Ishikawa (cell line): ENCODE data around the gene PDE3A.

Experiments
- CEBPB ChIP-seq: IDR thresholded peaks from 2 replicates; pipeline ENCODE4 v1.6.1; 2012
- CREB1 ChIP-seq: IDR thresholded peaks from 2 replicates; pipeline ENCODE4 v1.6.1; 2012; ENCODE audit warnings: low read depth
- EGR1 ChIP-seq: IDR thresholded peaks from 2 replicates; pipeline ENCODE4 v1.6.1; 2012
- EP300 ChIP-seq: IDR thresholded peaks from 2 replicates; pipeline ENCODE4 v1.6.1; 2012; ENCODE audit warnings: borderline replicate concordance
- FOXM1 ChIP-seq: IDR thresholded peaks from 2 replicates; pipeline ENCODE4 v1.6.1; 2012; ENCODE audit warnings: low read depth, borderline replicate concordance
- NFIC ChIP-seq: IDR thresholded peaks from 2 replicates; pipeline ENCODE4 v1.6.1; 2012
- RAD21 ChIP-seq: IDR thresholded peaks from 2 replicates; pipeline ENCODE4 v1.6.1; 2012; ENCODE audit warnings: low read depth
- REST ChIP-seq: IDR thresholded peaks from 2 replicates; pipeline ENCODE4 v1.6.1; 2012; ENCODE audit warnings: low read depth, mild to moderate bottlenecking
- TAF1 ChIP-seq: IDR thresholded peaks from 2 replicates; pipeline ENCODE4 v1.6.1; 2012; ENCODE audit warnings: low read depth, mild to moderate bottlenecking
- TCF12 ChIP-seq: IDR thresholded peaks from 2 replicates; pipeline ENCODE4 v1.6.1; 2012; ENCODE audit warnings: low read depth
- TEAD4 ChIP-seq: IDR thresholded peaks from 2 replicates; pipeline ENCODE4 v1.6.1; 2012
- USF1 ChIP-seq: IDR thresholded peaks from 2 replicates; pipeline ENCODE4 v1.6.1; 2012
- YY1 ChIP-seq: IDR thresholded peaks from 2 replicates; pipeline ENCODE4 v1.6.1; 2012; ENCODE audit warnings: low read depth
- ZBTB7A ChIP-seq: IDR thresholded peaks from 2 replicates; pipeline ENCODE4 v1.6.1; 2012; ENCODE audit warnings: low read depth
- TF ChIP-seq, protein P1 (sequence below): IDR thresholded peaks from 2 replicates; pipeline ENCODE4 v1.6.1; 2012

Gene PDE3A

DNA sequence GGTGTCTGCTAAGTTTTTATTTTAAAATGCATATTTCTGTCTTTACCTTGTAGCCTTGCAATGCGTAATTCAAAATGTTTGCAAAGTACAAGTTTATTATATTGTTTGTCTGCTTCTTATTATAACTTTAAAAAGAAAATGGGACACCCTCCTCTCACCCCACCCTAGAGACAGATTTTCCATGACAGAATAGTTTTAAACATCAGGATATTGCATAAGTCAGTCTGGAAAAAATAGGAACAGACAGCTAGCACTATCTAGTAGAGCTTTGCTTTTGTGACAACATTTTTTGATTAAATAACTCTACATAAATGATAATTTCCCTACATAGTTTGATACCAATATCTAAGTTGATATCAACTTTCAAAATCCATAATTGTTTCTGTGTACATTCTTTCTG, 71.3 kb downstream of the PDE3A start:
- TF ChIP-seq TCF12: no peak
- no peak for TF ChIP-seq TEAD4
- TF ChIP-seq FOXM1: no peak
- TF ChIP-seq TAF1: no peak
- no peak for TF ChIP-seq NFIC
- TF ChIP-seq REST: no peak
- TF ChIP-seq EP300: no peak

GRCh38 chr12:20440408-20440807, 72.1 kb downstream of the PDE3A start:
- no peak for TF ChIP-seq TEAD4
- no peak for TF ChIP-seq CREB1
- no peak for TF ChIP-seq EP300
- TF ChIP-seq ZBTB7A: no peak
- TF ChIP-seq RAD21: no peak

- no peak for TF ChIP-seq EGR1
- TF ChIP-seq, protein P1, sequence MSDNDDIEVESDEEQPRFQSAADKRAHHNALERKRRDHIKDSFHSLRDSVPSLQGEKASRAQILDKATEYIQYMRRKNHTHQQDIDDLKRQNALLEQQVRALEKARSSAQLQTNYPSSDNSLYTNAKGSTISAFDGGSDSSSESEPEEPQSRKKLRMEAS: no peak
- no peak for TF ChIP-seq USF1
- no peak for TF ChIP-seq RAD21
- TF ChIP-seq CEBPB: no peak
- TF ChIP-seq NFIC: no peak
- TF ChIP-seq YY1: no peak
- TF ChIP-seq FOXM1: no peak
- no peak for TF ChIP-seq TAF1
- no peak for TF ChIP-seq REST
- no peak for TF ChIP-seq TCF12
- no peak for TF ChIP-seq EP300
- TF ChIP-seq TEAD4: no peak
- TF ChIP-seq CREB1: no peak
- TF ChIP-seq ZBTB7A: no peak
Observed at GRCh38 chr12:20442322-20442721, 74.0 kb downstream of the PDE3A start.

GRCh38 chr12:20443255-20443654, 74.9 kb downstream of the PDE3A start:
- TF ChIP-seq CEBPB: no peak
- no peak for TF ChIP-seq RAD21
- no peak for TF ChIP-seq ZBTB7A
- no peak for TF ChIP-seq YY1
- no peak for TF ChIP-seq REST
- TF ChIP-seq USF1: no peak
- no peak for TF ChIP-seq TAF1
- TF ChIP-seq TCF12: no peak
- TF ChIP-seq, protein P1: no peak
- TF ChIP-seq EP300: no peak
- TF ChIP-seq CREB1: no peak
- no peak for TF ChIP-seq FOXM1
- TF ChIP-seq NFIC: no peak
- TF ChIP-seq EGR1: no peak
- TF ChIP-seq TEAD4: no peak

DNA sequence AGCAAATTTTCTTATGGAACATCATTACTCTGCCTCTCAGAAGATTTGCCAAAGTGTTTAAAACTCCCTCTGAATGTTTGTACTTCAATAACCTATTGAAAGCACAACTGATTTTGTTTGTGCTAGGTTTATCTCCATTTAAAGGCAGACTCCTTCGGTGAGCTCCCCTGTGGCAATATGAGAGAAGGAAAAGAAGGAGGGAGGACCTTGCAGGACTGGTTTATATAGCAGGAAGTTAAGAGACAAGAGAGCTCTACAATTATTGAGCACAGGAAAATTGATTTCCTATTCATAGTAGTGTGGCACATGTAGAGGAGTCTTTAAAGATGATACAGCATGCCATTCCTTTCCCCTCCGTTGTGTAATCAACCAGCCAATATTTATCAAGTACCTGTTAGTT, 75.5 kb downstream of the PDE3A start:
- TF ChIP-seq CEBPB (no peak), TAF1 (no peak), RAD21 (no peak), TCF12 (no peak), ZBTB7A (no peak), CREB1 (no peak), TEAD4 (no peak), EGR1 (no peak), REST (no peak), FOXM1 (no peak), NFIC (no peak)
- TF ChIP-seq, protein P1: no peak
